T-cell (primary cell): ENCODE data around the gene CD2. TPM values are rescaled to one million over a fixed set of nuclear protein-coding genes. Genes with fewer than 3 reads are reported as not detected.

Experiments
- ATAC-seq, 4 experiments: fragments of 200-7000 bp in 3 of 4; fragments of 150-1000 bp in 1 of 4; cut with Tn5 transposase; replicated peaks in 1 of 4; 1 replicate in 3 of 4; 2 replicates in 1 of 4; pipeline ENCODE4 v1.10.0; 2021; ENCODE audit warnings: moderate library complexity in 3 of 4, mild to moderate bottlenecking in 2 of 4, moderate number of reproducible peaks in 1 of 4
- CTCF ChIA-PET, 2 donors: fragments of 300-600 bp; sonication (Branson Sonifier 250); formaldehyde crosslinking; loops; one replicate each; lab custom pipeline; 2022; ENCODE audit warnings: antibody characterized with exemption in 2 of 2; lab: Charles Lee
- POLR2A ChIA-PET, 2 donors: fragments of 300-600 bp; sonication (Branson Sonifier 250); formaldehyde crosslinking; loops; one replicate each; lab custom pipeline; 2022; ENCODE audit warnings: antibody characterized with exemption in 2 of 2; lab: Charles Lee
- DNase-seq, 35 experiments: peaks; one replicate each; pipeline versions ENCODE4 v3.0.0 to v3.0.0-alpha.2; 2013 to 2023
- H3K27ac ChIP-seq: one replicate; pipeline ENCODE4 v1.5.1; 2013; ENCODE audit warnings: low read length
- H3K27me3 ChIP-seq, 2 experiments: replicated peaks in 1 of 2; 1 replicate in 1 of 2; 2 replicates in 1 of 2; pipeline versions ENCODE4 v1.6.1 to v1.7.0; 2013; ENCODE audit warnings: low read length in 1 of 2, mixed read lengths in 1 of 2; ENCODE audit not compliant: control insufficient read depth in 2 of 2, insufficient read depth in 2 of 2; ENCODE audit errors: extremely low read depth in 1 of 2
- H3K36me3 ChIP-seq, 2 donors: 1 replicate in 1 of 2; 2 replicates in 1 of 2; pipeline versions ENCODE4 v1.6.1 to v1.7.0; 2013; ENCODE audit warnings: low read length in 1 of 2; ENCODE audit not compliant: control insufficient read depth in 2 of 2, insufficient read depth in 1 of 2; ENCODE audit errors: extremely low read depth in 1 of 2
- H3K4me1 ChIP-seq, 2 experiments: 1 replicate in 1 of 2; 2 replicates in 1 of 2; pipeline versions ENCODE4 v1.6.1 to v1.7.0; 2013; ENCODE audit warnings: low read length in 2 of 2, mixed read lengths in 1 of 2; ENCODE audit not compliant: insufficient read depth in 2 of 2, control insufficient read depth in 1 of 2; ENCODE audit errors: extremely low read depth in 1 of 2
- H3K4me3 ChIP-seq, 2 donors: 1 replicate in 1 of 2; 2 replicates in 1 of 2; pipeline versions ENCODE4 v1.5.1 to v1.7.0; 2013; ENCODE audit warnings: mild to moderate bottlenecking in 2 of 2, low read length in 1 of 2, moderate library complexity in 1 of 2; ENCODE audit not compliant: control insufficient read depth in 1 of 2; ENCODE audit errors: extremely low read depth in 1 of 2
- H3K9me3 ChIP-seq: 2 replicates; pipeline ENCODE4 v1.7.0; 2013
- H3K27ac Mint-ChIP-seq, 2 donors: one replicate each; pipeline ENCODE4 v1.8.0; 2020 to 2021; ENCODE audit warnings: mild to moderate bottlenecking in 2 of 2, mixed read lengths in 2 of 2
- H3K27me3 Mint-ChIP-seq, 2 donors: one replicate each; pipeline ENCODE4 v1.8.0; 2021 to 2022; ENCODE audit warnings: mixed read lengths in 2 of 2
- H3K36me3 Mint-ChIP-seq: one replicate; pipeline ENCODE4 v1.8.0; 2021; ENCODE audit warnings: mixed read lengths
- H3K4me1 Mint-ChIP-seq, 3 donors: one replicate each; pipeline ENCODE4 v1.8.0; 2020 to 2022; ENCODE audit warnings: mixed read lengths in 3 of 3, mild to moderate bottlenecking in 1 of 3
- H3K4me3 Mint-ChIP-seq, 3 donors: one replicate each; pipeline ENCODE4 v1.8.0; 2020 to 2022; ENCODE audit warnings: mild to moderate bottlenecking in 3 of 3, mixed read lengths in 3 of 3, moderate library complexity in 3 of 3
- H3K9me3 Mint-ChIP-seq, 3 donors: one replicate each; pipeline ENCODE4 v1.8.0; 2020 to 2022; ENCODE audit warnings: mixed read lengths in 3 of 3
- WGBS: methylation state at CpG from one replicate; pipeline ENCODE4 v1.1.5; 2013; ENCODE audit warnings: missing lambda C conversion rate; ENCODE audit not compliant: insufficient coverage; 5-methylcytosine and 5-hydroxymethylcytosine counted together
- total RNA-seq, 35 experiments: library from RNA in 6 of 35; stranded (reverse) in 6 of 35; fragments of 120-200 nt in 1 of 35; gene quantifications; one replicate each; pipeline versions ENCODE4 v1.2.1 to v1.2.4 and lab custom pipeline; 2013 to 2026

Gene CD2
- total RNA-seq, 5 donors from 2014 or later (not counting 1 experiment from before 2014, with no cell fraction given), result 119 to 209 (median 158) TPM

GRCh38 chr1:116769994-116770393 lies 15.8 kb downstream of the CD2 start:
- Mint-ChIP-seq H3K27ac (peak overlapping the region; percentile 99 to 100), H3K36me3 (peaks cover 47% of the 10 kb centered on the region), H3K27me3 (no peaks in the 10 kb centered on the region), H3K4me1 (peaks cover 82 to 86% (median 85%) of the 10 kb centered on the region in 3 donors), H3K9me3 (no peaks in the 10 kb centered on the region), H3K4me3 (peak overlapping the region; percentile 58 to 100 (median 69))
- H3K4me3 ChIP-seq, result peak overlapping the region; percentile 19 to 41
- H3K27me3 ChIP-seq, result no peaks in the 10 kb centered on the region
- DNase-seq (no peak), ATAC-seq (peak in 1 of 4 experiments; percentile 31)
- WGBS, result no CpG with 5 or more reads among the region's 9 CpGs
- POLR2A ChIA-PET, result interaction anchor here (0.7 to 4.0 kb wide), 10 partner anchors 9 to 290 kb away, joined by 3 to 15 read pairs (median 6); partner anchors contain the start of genes CD2 (in 2 of the 2) and TTF2 (in 1 of the 2)
- peaks cover 69 to 70% of the 10 kb centered on the region in 2 experiments for H3K4me1 ChIP-seq
- H3K36me3 ChIP-seq, result peaks cover 8 to 40% of the 10 kb centered on the region in 2 donors
- CTCF ChIA-PET, result interaction anchor here (0.6 to 5.2 kb wide), 24 partner anchors 9 to 1158 kb away, joined by 3 to 55 read pairs (median 4); partner anchors contain the start of genes CD2 (in 1 of the 2) and TTF2 (in 1 of the 2)
- no peaks in the 10 kb centered on the region for H3K9me3 ChIP-seq
- peak overlapping the region; percentile 87 for H3K27ac ChIP-seq

DNA sequence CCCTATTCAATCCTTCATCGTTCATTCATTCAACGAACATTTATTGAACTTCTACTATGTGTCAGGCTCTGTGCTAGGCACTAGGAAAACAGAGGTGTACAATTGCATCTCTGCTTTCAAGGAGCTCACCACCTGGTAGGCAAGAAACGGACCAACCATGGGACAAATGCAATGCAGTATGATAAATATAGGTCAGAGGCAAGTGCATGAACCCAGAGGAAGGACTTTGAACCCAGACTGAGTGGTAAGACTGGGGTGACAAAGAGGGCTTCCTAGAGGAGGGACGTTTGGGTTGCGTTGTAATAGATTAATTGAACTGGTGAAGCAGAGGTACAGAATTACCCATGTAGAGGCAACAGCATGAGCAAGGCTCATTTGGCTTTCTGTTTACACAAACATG lies 16.4 kb downstream of the CD2 start:
- POLR2A ChIA-PET, result interaction anchor here (0.7 to 4.0 kb wide), 5 partner anchors 11 to 289 kb away, joined by 4 to 15 read pairs (median 7); partner anchors contain the start of genes CD2 (in 1 of the 2) and TTF2 (in 1 of the 2)
- Mint-ChIP-seq H3K36me3 (peaks cover 42% of the 10 kb centered on the region), H3K4me3 (peak overlapping the region in 2 of 3 donors; percentile 58 to 100), H3K27me3 (no peaks in the 10 kb centered on the region), H3K9me3 (no peaks in the 10 kb centered on the region), H3K27ac (peak overlapping the region; percentile 99 to 100), H3K4me1 (peaks cover 76 to 79% (median 79%) of the 10 kb centered on the region in 3 donors)
- no peaks in the 10 kb centered on the region for H3K27me3 ChIP-seq
- peak overlapping the region in 1 of 2 donors; percentile 19 for H3K4me3 ChIP-seq
- peak overlapping the region; percentile 87 for H3K27ac ChIP-seq
- CTCF ChIA-PET, result interaction anchor here (1.0 to 5.2 kb wide), 7 partner anchors 8 to 107 kb away, joined by 3 to 55 read pairs (median 6); no protein-coding TSS in a partner anchor
- 20% methylated on average over 5 of the region's 5 CpGs for WGBS
- H3K36me3 ChIP-seq, result peaks cover 3 to 34% of the 10 kb centered on the region in 2 donors
- DNase-seq (peak in 1 of 35 experiments; percentile 52), ATAC-seq (no peak)
- H3K9me3 ChIP-seq, result no peaks in the 10 kb centered on the region
- H3K4me1 ChIP-seq, result peaks cover 63 to 64% of the 10 kb centered on the region in 2 experiments

DNA sequence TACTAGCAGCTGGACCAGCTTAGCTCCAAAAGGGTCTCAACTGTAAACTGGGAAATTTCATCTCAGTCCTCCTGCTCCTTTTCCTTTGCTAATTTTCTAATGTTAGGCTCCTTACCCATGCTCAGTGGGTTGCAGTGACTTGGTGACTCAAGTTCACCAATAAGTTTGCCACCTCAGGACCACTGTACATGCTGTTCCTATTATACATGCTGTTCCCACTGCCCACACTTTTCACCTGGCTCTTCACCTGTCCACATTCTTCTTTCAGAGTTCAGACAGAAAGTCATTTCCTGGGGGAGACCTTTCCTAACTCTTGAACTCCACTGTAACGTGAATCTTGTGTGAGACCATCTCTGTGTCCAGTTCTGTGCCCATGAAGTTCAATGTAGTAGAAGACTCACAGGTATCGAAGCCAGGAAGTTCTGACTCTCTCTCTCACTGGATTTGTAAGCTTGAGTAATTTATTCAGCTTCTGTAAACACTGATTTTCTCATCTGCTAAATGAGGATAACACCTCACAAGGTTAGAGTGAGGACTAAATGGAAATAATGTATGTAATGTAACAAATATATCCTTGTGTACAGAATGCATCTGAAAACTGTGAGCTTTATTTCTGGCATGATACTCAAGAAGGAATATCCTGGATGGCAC lies 17.9 kb downstream of the CD2 start:
- CTCF ChIA-PET, result interaction anchor here (0.8 to 1.2 kb wide), 8 partner anchors 14 to 225 kb away, joined by 3 to 9 read pairs (median 3); no protein-coding TSS in a partner anchor

GRCh38 chr1:116772648-116773045 lies 18.4 kb downstream of the CD2 start:
- H3K4me3 Mint-ChIP-seq, result no peak overlapping the region

More for the DNA sequence above, 17.9 kb downstream of the CD2 start:
- H3K27me3 ChIP-seq, result no peaks in the 10 kb centered on the region
- Mint-ChIP-seq H3K9me3 (no peaks in the 10 kb centered on the region), H3K4me3 (peak overlapping the region in 1 of 3 donors; percentile 19), H3K27me3 (no peaks in the 10 kb centered on the region), H3K4me1 (peaks cover 63 to 74% (median 66%) of the 10 kb centered on the region in 3 donors), H3K27ac (peak overlapping the region; percentile 99 to 100), H3K36me3 (peaks cover 30% of the 10 kb centered on the region)
- H3K27ac ChIP-seq, result peak overlapping the region; percentile 87
- no peak overlapping the region for H3K4me3 ChIP-seq
- peaks cover 48 to 50% of the 10 kb centered on the region in 2 experiments for H3K4me1 ChIP-seq
- DNase-seq (no peak), ATAC-seq (no peak)
- no CpG with 5 or more reads among the region's 2 CpGs for WGBS
- H3K36me3 ChIP-seq, result peaks cover 0 to 19% of the 10 kb centered on the region in 2 donors
- POLR2A ChIA-PET, result interaction anchor here in 1 of 2 donors (0.6 to 1.1 kb wide), 6 partner anchors 18 to 109 kb away, joined by 4 to 13 read pairs (median 6); no protein-coding TSS in a partner anchor
- H3K9me3 ChIP-seq, result no peaks in the 10 kb centered on the region

GRCh38 chr1:116775116-116775752 lies 21.0 kb downstream of the CD2 start:
- Histone ChIP-seq H3K4me3 (peak overlapping the region in 1 of 2 donors; percentile 11), H3K4me1 (peaks cover 20 to 30% of the 10 kb centered on the region in 2 experiments), H3K9me3 (no peaks in the 10 kb centered on the region), H3K27me3 (no peaks in the 10 kb centered on the region), H3K36me3 (no peaks in the 10 kb centered on the region), H3K27ac (no peak overlapping the region)
- WGBS, result 97% methylated on average over 14 of the region's 29 CpGs
- POLR2A ChIA-PET, result no interaction called here
- CTCF ChIA-PET, result interaction anchor here (0.5 to 1.3 kb wide), 4 partner anchors 38 to 491 kb away, joined by 3 to 7 read pairs (median 3); no protein-coding TSS in a partner anchor
- Mint-ChIP-seq H3K36me3 (peaks cover 9% of the 10 kb centered on the region), H3K4me1 (peaks cover 50 to 58% (median 51%) of the 10 kb centered on the region in 3 donors), H3K9me3 (no peaks in the 10 kb centered on the region), H3K4me3 (peak overlapping the region; percentile 33 to 60 (median 46)), H3K27me3 (no peaks in the 10 kb centered on the region), H3K27ac (peak overlapping the region; percentile 12 to 67)
- no peak for ATAC-seq
- no peak for DNase-seq

More at GRCh38 chr1:116772648-116773045, 18.4 kb downstream of the CD2 start:
- WGBS, result 50% methylated on average over 1 of the region's 1 CpG
- Histone ChIP-seq H3K27ac (peak overlapping the region; percentile 87), H3K27me3 (no peaks in the 10 kb centered on the region), H3K36me3 (peaks cover 0 to 16% of the 10 kb centered on the region in 2 donors), H3K4me3 (no peak overlapping the region), H3K4me1 (peaks cover 42 to 49% of the 10 kb centered on the region in 2 experiments), H3K9me3 (no peaks in the 10 kb centered on the region)
- ChIA-PET POLR2A (interaction anchor here in 1 of 2 donors (0.6 to 0.9 kb wide), 4 partner anchors 18 to 43 kb away, joined by 3 to 7 read pairs (median 4); no protein-coding TSS in a partner anchor), CTCF (interaction anchor here (0.8 to 1.2 kb wide), 7 partner anchors 17 to 224 kb away, joined by 3 to 9 read pairs (median 3); no protein-coding TSS in a partner anchor)
- Mint-ChIP-seq H3K36me3 (peaks cover 26% of the 10 kb centered on the region), H3K27ac (peak overlapping the region; percentile 99 to 100), H3K4me1 (peaks cover 63 to 74% (median 66%) of the 10 kb centered on the region in 3 donors), H3K9me3 (no peaks in the 10 kb centered on the region), H3K27me3 (no peaks in the 10 kb centered on the region)
- DNase-seq, result no peak
- no peak for ATAC-seq
